Suprapubic skin (tissue), 4 donors: ENCODE measurements around the gene RASSF8.

Experiments
- CTCF ChIP-seq, 2 donors: fragments of 200-600 bp in 1 of 2; fragments of 450-650 bp in 1 of 2; sonication (generic) in 1 of 2; IDR thresholded peaks; one replicate each; pipeline ENCODE4 v1.5.1; 2016 to 2019; ENCODE audit warnings: antibody characterized with exemption in 2 of 2, mild to moderate bottlenecking in 1 of 2, moderate library complexity in 1 of 2
- POLR2A ChIP-seq, 2 donors: fragments of 450-650 bp; IDR thresholded peaks; one replicate each; pipeline ENCODE4 v1.6.1; 2017; ENCODE audit warnings: antibody characterized with exemption in 2 of 2, mild to moderate bottlenecking in 2 of 2, moderate library complexity in 2 of 2
- POLR2AphosphoS5 ChIP-seq, 3 donors: sonication (generic); formaldehyde crosslinking; IDR thresholded peaks; one replicate each; pipeline ENCODE4 v1.6.1; 2017; ENCODE audit warnings: antibody characterized with exemption in 3 of 3

GRCh38 chr12:25983625-25984024 lies 25.1 kb downstream of the RASSF8 start:
- TF ChIP-seq POLR2A (IDR thresholded peaks at IDR 0.05) (no peak), CTCF (IDR thresholded peaks at IDR 0.05) (no peak), POLR2AphosphoS5 (IDR thresholded peaks at IDR 0.05) (no peak)
